ENCODE results near the gene SLC35A2. TPM values are rescaled to one million over a fixed set of nuclear protein-coding genes. Genes with fewer than 3 reads are reported as not detected.

SLC35A2 gene
- 33.3 and 79.0 TPM in 2 replicates for total RNA-seq (ENCODE audit: low replicate concordance)
- long read RNA-seq, transcript SLC35A2-204 (4 exons, 3,047 nt): major isoform, 15 of 20 reads
- long read RNA-seq, partial matches to known transcripts: 1 of 20 reads
- long read RNA-seq, other reads (novel, unspliced or antisense): 3 of 20 reads

GRCh38 chrX:48911412-48912182 lies at the start of gene SLC35A2:
Gene SLC35A2 (minus strand): TSS chrX:48911646. CDS start chrX:48911636, 10 bp downstream.
- Mint-ChIP-seq H3K27me3 (no peaks in the 10 kb centered on the region), H3K36me3 (peaks cover 10% of the 10 kb centered on the region), H3K9me3 (no peaks in the 10 kb centered on the region), H3K27ac (peak within 1 kb of the TSS; percentile 97), H3K4me1 (ENCODE audit: unreplicated experiment) (peaks cover 13% of the 10 kb centered on the region), H3K4me3 (peak within 1 kb of the TSS; percentile 94)
- no peak for TF ChIP-seq CTCF (conservative IDR thresholded peaks at IDR 0.05)
- DNase-seq (ENCODE audit: extremely low spot score, unreplicated experiment): peak; percentile 79

- DNase-seq (ENCODE audit: extremely low spot score, unreplicated experiment): no peak
- Mint-ChIP-seq H3K4me3 (peak overlapping the region; percentile 55), H3K4me1 (ENCODE audit: unreplicated experiment) (no peaks in the 10 kb centered on the region), H3K36me3 (peaks cover 7% of the 10 kb centered on the region), H3K27ac (peak overlapping the region; percentile 52), H3K9me3 (no peaks in the 10 kb centered on the region), H3K27me3 (no peaks in the 10 kb centered on the region)
- TF ChIP-seq CTCF (conservative IDR thresholded peaks at IDR 0.05): no peak
Observed at GRCh38 chrX:48960291-48960690, 48.8 kb upstream of the SLC35A2 start.

- Mint-ChIP-seq H3K36me3 (peaks cover 8% of the 10 kb centered on the region), H3K4me3 (peak overlapping the region; percentile 100), H3K27me3 (no peaks in the 10 kb centered on the region), H3K4me1 (ENCODE audit: unreplicated experiment) (no peaks in the 10 kb centered on the region), H3K27ac (peak overlapping the region; percentile 100), H3K9me3 (no peaks in the 10 kb centered on the region)
- no peak for TF ChIP-seq CTCF (conservative IDR thresholded peaks at IDR 0.05)
- DNase-seq (ENCODE audit: extremely low spot score, unreplicated experiment): no peak
Observed at GRCh38 chrX:48958635-48959094, 47.2 kb upstream of the SLC35A2 start.

- peak; percentile 94 for DNase-seq (ENCODE audit: extremely low spot score, unreplicated experiment)
- TF ChIP-seq CTCF (conservative IDR thresholded peaks at IDR 0.05): no peak
- H3K27ac Mint-ChIP-seq: peak overlapping the region; percentile 100
- H3K4me1 Mint-ChIP-seq (ENCODE audit: unreplicated experiment): no peaks in the 10 kb centered on the region
- H3K9me3 Mint-ChIP-seq: no peaks in the 10 kb centered on the region
- H3K36me3 Mint-ChIP-seq: peaks cover 7% of the 10 kb centered on the region
- H3K4me3 Mint-ChIP-seq: peak overlapping the region; percentile 100
- H3K27me3 Mint-ChIP-seq: no peaks in the 10 kb centered on the region
Observed at GRCh38 chrX:48957827-48958634, 46.6 kb upstream of the SLC35A2 start.

- Mint-ChIP-seq H3K27me3 (no peaks in the 10 kb centered on the region), H3K36me3 (peaks cover 7% of the 10 kb centered on the region), H3K27ac (peak within 1 kb of the TSS; percentile 100), H3K4me3 (peak within 1 kb of the TSS; percentile 100), H3K9me3 (no peaks in the 10 kb centered on the region), H3K4me1 (ENCODE audit: unreplicated experiment) (no peaks in the 10 kb centered on the region)
- no peak for TF ChIP-seq CTCF (conservative IDR thresholded peaks at IDR 0.05)
- DNase-seq (ENCODE audit: extremely low spot score, unreplicated experiment): no peak
Observed at GRCh38 chrX:48957477-48957826, 46.0 kb upstream of the SLC35A2 start, which contains the start of gene OTUD5. Gene OTUD5 (minus strand): TSS chrX:48957607. CDS start chrX:48957570, 37 bp downstream.

All from type B pancreatic cell (in vitro differentiated cells).